ENCODE results near the gene CARMIL1.

DNA sequence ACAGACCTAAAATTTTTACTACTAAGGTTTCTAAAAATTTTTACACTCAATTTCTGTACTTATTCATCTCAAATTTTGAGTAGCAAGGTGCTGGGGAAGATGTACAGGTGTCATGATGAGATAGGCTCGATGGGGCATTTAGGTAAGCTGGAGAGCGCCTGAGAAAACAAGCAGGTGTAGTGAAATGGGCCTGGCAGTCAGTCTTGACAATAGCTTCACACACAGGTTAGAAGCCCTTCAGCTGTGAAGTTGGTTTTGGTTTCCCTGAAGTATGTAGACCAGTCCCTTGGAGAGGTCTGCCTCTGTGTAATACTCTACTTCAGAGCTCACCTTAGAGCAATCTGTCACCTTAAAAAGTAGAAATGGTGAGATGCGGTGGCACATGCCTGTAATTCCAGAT, 228.9 kb downstream of the CARMIL1 start:
- TF ChIP-seq, protein P1, sequence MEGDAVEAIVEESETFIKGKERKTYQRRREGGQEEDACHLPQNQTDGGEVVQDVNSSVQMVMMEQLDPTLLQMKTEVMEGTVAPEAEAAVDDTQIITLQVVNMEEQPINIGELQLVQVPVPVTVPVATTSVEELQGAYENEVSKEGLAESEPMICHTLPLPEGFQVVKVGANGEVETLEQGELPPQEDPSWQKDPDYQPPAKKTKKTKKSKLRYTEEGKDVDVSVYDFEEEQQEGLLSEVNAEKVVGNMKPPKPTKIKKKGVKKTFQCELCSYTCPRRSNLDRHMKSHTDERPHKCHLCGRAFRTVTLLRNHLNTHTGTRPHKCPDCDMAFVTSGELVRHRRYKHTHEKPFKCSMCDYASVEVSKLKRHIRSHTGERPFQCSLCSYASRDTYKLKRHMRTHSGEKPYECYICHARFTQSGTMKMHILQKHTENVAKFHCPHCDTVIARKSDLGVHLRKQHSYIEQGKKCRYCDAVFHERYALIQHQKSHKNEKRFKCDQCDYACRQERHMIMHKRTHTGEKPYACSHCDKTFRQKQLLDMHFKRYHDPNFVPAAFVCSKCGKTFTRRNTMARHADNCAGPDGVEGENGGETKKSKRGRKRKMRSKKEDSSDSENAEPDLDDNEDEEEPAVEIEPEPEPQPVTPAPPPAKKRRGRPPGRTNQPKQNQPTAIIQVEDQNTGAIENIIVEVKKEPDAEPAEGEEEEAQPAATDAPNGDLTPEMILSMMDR (IDR thresholded peaks at IDR 0.05), result no peak
- no peak for TF ChIP-seq POLR2A (IDR thresholded peaks at IDR 0.05)
